Measurements from ENCODE around the gene ZNF664.

DNA sequence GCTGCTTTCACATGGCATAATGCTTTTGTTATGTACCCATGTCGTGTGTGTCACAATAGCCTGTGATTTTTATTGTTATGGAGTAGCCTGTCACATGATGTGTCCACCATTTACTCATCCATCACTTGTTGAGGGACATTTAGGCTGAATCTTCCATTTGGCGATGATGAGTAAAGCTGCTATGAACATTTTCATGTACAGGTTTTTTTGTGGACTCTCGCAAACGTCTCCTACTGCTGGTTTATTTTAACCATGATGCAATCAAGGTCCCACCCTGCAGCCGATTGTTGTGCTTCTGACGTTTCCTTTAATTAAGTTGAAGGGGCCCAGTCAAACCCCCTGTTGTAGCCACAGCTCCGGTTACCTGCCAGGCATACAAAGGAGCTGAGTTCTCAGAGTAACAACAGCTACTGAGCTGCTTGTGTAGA lies 63.2 kb downstream of the ZNF664 start:
- TF ChIP-seq PCBP2 (optimal IDR thresholded peaks at IDR 0.05; ENCODE audit: low read depth, low read length, poor library complexity, severe bottlenecking) = no peak
- TF ChIP-seq MTA1 (CRISPR knock-in tag; IDR thresholded peaks at IDR 0.05; ENCODE audit: borderline replicate concordance) = no peak
- no peak for TF ChIP-seq CTCF (CRISPR knock-in tag; IDR thresholded peaks at IDR 0.05)
- TF ChIP-seq KAT2B (IDR thresholded peaks at IDR 0.05; ENCODE audit: borderline replicate concordance, low read depth, low read length) = no peak
- TF ChIP-seq POLR2A (IDR thresholded peaks at IDR 0.05; ENCODE audit: insufficient read depth in 1 of 2, low read depth in 2 of 2, low read length in 2 of 2) = no peak
- TF ChIP-seq ZFP62 (CRISPR knock-in tag; IDR thresholded peaks at IDR 0.05) = no peak
- TF ChIP-seq SIN3A (IDR thresholded peaks at IDR 0.05; ENCODE audit: borderline replicate concordance, low read depth, low read length) = no peak
- TF ChIP-seq MXD1 (CRISPR knock-in tag; IDR thresholded peaks at IDR 0.05) = no peak
